Liver (tissue), 8 donors: Measurements from ENCODE around the gene SORL1-AS1.

Experiments
- DNase-seq: peaks from one replicate; pipeline ENCODE4 v3.0.0-alpha.2; 2017; ENCODE audit warnings: low spot score
- H3K27ac ChIP-seq, 2 donors: one replicate each; pipeline ENCODE4 v1.7.0; 2013; ENCODE audit warnings: inconsistent platforms in 2 of 2, low read length in 2 of 2, control low read depth in 1 of 2, low read depth in 1 of 2, mild to moderate bottlenecking in 1 of 2
- H3K27me3 ChIP-seq, 4 donors: one replicate each; pipeline versions ENCODE4 v1.6.1 to v1.7.0; 2013; ENCODE audit warnings: low read length in 3 of 4, inconsistent platforms in 1 of 4, mild to moderate bottlenecking in 1 of 4, moderate library complexity in 1 of 4; ENCODE audit not compliant: control insufficient read depth in 4 of 4, insufficient read depth in 4 of 4
- H3K36me3 ChIP-seq, 4 donors: one replicate each; pipeline versions ENCODE4 v1.6.1 to v1.7.0; 2013; ENCODE audit warnings: low read length in 3 of 4, mild to moderate bottlenecking in 3 of 4, low read depth in 1 of 4, moderate library complexity in 1 of 4; ENCODE audit not compliant: control insufficient read depth in 4 of 4, insufficient read depth in 3 of 4
- H3K4me1 ChIP-seq, 4 donors: one replicate each; pipeline versions ENCODE4 v1.6.1 to v1.7.0; 2013; ENCODE audit warnings: low read length in 3 of 4, mild to moderate bottlenecking in 3 of 4, moderate library complexity in 1 of 4; ENCODE audit not compliant: control insufficient read depth in 4 of 4, insufficient read depth in 4 of 4
- H3K4me3 ChIP-seq, 3 donors: one replicate each; pipeline versions ENCODE4 v1.6.1 to v1.7.0; 2013; ENCODE audit warnings: low read length in 3 of 3, control low read depth in 1 of 3, low read depth in 1 of 3, mild to moderate bottlenecking in 1 of 3
- H3K9ac ChIP-seq, 2 donors: one replicate each; pipeline ENCODE4 v1.7.0; 2013; ENCODE audit warnings: low read length in 2 of 2, mild to moderate bottlenecking in 2 of 2, moderate library complexity in 2 of 2, control low read depth in 1 of 2, low read depth in 1 of 2
- H3K9me3 ChIP-seq, 4 donors: one replicate each; pipeline versions ENCODE4 v1.6.1 to v1.7.0; 2013; ENCODE audit warnings: low read length in 3 of 4; ENCODE audit not compliant: control insufficient read depth in 4 of 4
- ATF3 ChIP-seq: IDR thresholded peaks from 2 replicates; pipeline ENCODE4 v1.6.1; 2016; ENCODE audit warnings: antibody characterized with exemption
- CTCF ChIP-seq: fragments of 150-350 bp; IDR thresholded peaks from 2 replicates; pipeline ENCODE4 v1.5.1; 2017; ENCODE audit warnings: improper control_type of control experiment, low read depth, low read length; ENCODE audit not compliant: missing input control
- GABPA ChIP-seq, 2 donors: IDR thresholded peaks in 1 of 2; conservative IDR thresholded peaks in 1 of 2; 2 replicates each; pipeline ENCODE4 v1.6.1; 2016; ENCODE audit warnings: antibody characterized with exemption in 2 of 2, mild to moderate bottlenecking in 1 of 2, moderate library complexity in 1 of 2
- MAX ChIP-seq: IDR thresholded peaks from 2 replicates; pipeline ENCODE4 v1.6.1; 2016; ENCODE audit warnings: antibody characterized with exemption
- RAD21 ChIP-seq, 2 donors: IDR thresholded peaks; 2 replicates each; pipeline ENCODE4 v1.6.1; 2016; ENCODE audit warnings: antibody characterized with exemption in 2 of 2, mild to moderate bottlenecking in 2 of 2
- TAF1 ChIP-seq: conservative IDR thresholded peaks from 2 replicates; pipeline ENCODE4 v1.6.1; 2016; ENCODE audit warnings: antibody characterized with exemption, mild to moderate bottlenecking
- YY1 ChIP-seq: IDR thresholded peaks from 2 replicates; pipeline ENCODE4 v1.6.1; 2016; ENCODE audit warnings: antibody characterized with exemption, mild to moderate bottlenecking
- ZBTB33 ChIP-seq: IDR thresholded peaks from 2 replicates; pipeline ENCODE4 v1.6.1; 2016; ENCODE audit warnings: antibody characterized with exemption
- WGBS: extraction: QIAGEN DNeasy Blood & Tissue Kit; methylation state at CpG from one replicate; pipeline ENCODE4 v1.1.7; 2013; 5-methylcytosine and 5-hydroxymethylcytosine counted together
- donor health status: healthy.
- donor health status: healthy.
- donor health status: healthy.
- donor health status: healthy.
- donor health status: healthy.

Gene SORL1-AS1

GRCh38 chr11:121453589-121454299, 977 bp upstream of the SORL1-AS1 start (continued):
- TF ChIP-seq CTCF (no peak), GABPA (IDR thresholded peaks at IDR 0.05 in 1 of 2, conservative IDR thresholded peaks at IDR 0.05 in 1 of 2) (no peak)

- peak within 1 kb of the TSS; percentile 75 to 92 (median 77) for H3K4me3 ChIP-seq
- H3K4me1 ChIP-seq = peaks cover 8 to 46% (median 31%) of the 10 kb centered on the region in 4 donors
- no peaks in the 10 kb centered on the region for H3K27me3 ChIP-seq
- peak within 1 kb of the TSS; percentile 92 to 99 for H3K9ac ChIP-seq
- TF ChIP-seq CTCF = peak; percentile 63
- no peak for TF ChIP-seq ATF3
- TF ChIP-seq YY1 = peak; percentile 88
- peak; percentile 17 to 69 for TF ChIP-seq RAD21 (IDR thresholded peaks at IDR 0.05)
- no peak for TF ChIP-seq TAF1
- no peak for TF ChIP-seq MAX
- TF ChIP-seq ZBTB33 = no peak
- peak; percentile 67 for DNase-seq
- H3K27ac ChIP-seq = peak within 1 kb of the TSS; percentile 95 to 96
- WGBS = under 1% methylated on average over 89 of the region's 89 CpGs
- H3K36me3 ChIP-seq = no peaks in the 10 kb centered on the region
- H3K9me3 ChIP-seq = no peaks in the 10 kb centered on the region
These were observed 670 bp downstream of the SORL1-AS1 start, which contains the start of gene SORL1 for GRCh38 chr11:121451986-121452608. Gene SORL1 (plus strand): TSS chr11:121452314. CDS start chr11:121452332, 18 bp downstream.
